ENCODE measurements around the gene KCNC1. TPM values are rescaled to one million over a fixed set of nuclear protein-coding genes. Genes with fewer than 3 reads are reported as not detected.

The KCNC1 gene
- total RNA-seq, 1 donor from 2014 or later, result not detected

GRCh38 chr11:17734986-17735817, 621 bp downstream of the KCNC1 start:
- DNase-seq (ENCODE audit: low spot score), result peak; percentile 31
- no peaks in the 10 kb centered on the region for H3K36me3 Mint-ChIP-seq (ENCODE audit: low read depth)
- intact Hi-C loops (cut with micrococcal nuclease), result loop anchor here (10.0 kb wide), 1 partner anchor 370 kb away; the partner anchor contains the start of gene SAAL1
- H3K4me3 Mint-ChIP-seq (ENCODE audit: low read depth), result no peak overlapping the region
- H3K27ac Mint-ChIP-seq, result no peak overlapping the region
- H3K27me3 Mint-ChIP-seq (ENCODE audit: low read depth), result peaks cover 51% of the 10 kb centered on the region
- H3K9me3 Mint-ChIP-seq, result no peaks in the 10 kb centered on the region
- no peaks in the 10 kb centered on the region for H3K4me1 Mint-ChIP-seq (ENCODE audit: low read depth)

GRCh38 chr11:17735818-17736578, 1.4 kb downstream of the KCNC1 start:
- Mint-ChIP-seq H3K27me3 (ENCODE audit: low read depth) (peaks cover 49% of the 10 kb centered on the region), H3K27ac (no peak overlapping the region), H3K9me3 (no peaks in the 10 kb centered on the region), H3K4me1 (ENCODE audit: low read depth) (no peaks in the 10 kb centered on the region), H3K36me3 (ENCODE audit: low read depth) (no peaks in the 10 kb centered on the region), H3K4me3 (ENCODE audit: low read depth) (no peak overlapping the region)
- intact Hi-C loops (cut with micrococcal nuclease), result loop anchor here (10.0 kb wide), 1 partner anchor 369 kb away; the partner anchor contains the start of gene SAAL1
- DNase-seq (ENCODE audit: low spot score), result no peak

- Mint-ChIP-seq H3K4me1 (ENCODE audit: low read depth) (no peaks in the 10 kb centered on the region), H3K9me3 (no peaks in the 10 kb centered on the region), H3K27ac (no peak overlapping the region), H3K27me3 (ENCODE audit: low read depth) (peaks cover 45% of the 10 kb centered on the region), H3K4me3 (ENCODE audit: low read depth) (no peak overlapping the region), H3K36me3 (ENCODE audit: low read depth) (no peaks in the 10 kb centered on the region)
- no peak for DNase-seq (ENCODE audit: low spot score)
- intact Hi-C loops (cut with micrococcal nuclease), result loop anchor here (10.0 kb wide), 1 partner anchor 368 kb away; the partner anchor contains the start of gene SAAL1
Measured at GRCh38 chr11:17736579-17736893, 2.0 kb downstream of the KCNC1 start.

GRCh38 chr11:17736930-17737817, 2.6 kb downstream of the KCNC1 start:
- intact Hi-C loops (cut with micrococcal nuclease), result loop anchor here (10.0 kb wide), 1 partner anchor 368 kb away; the partner anchor contains the start of gene SAAL1
- DNase-seq (ENCODE audit: low spot score), result no peak

GRCh38 chr11:17738151-17738973, 3.8 kb downstream of the KCNC1 start:
- H3K4me1 Mint-ChIP-seq (ENCODE audit: low read depth), result no peaks in the 10 kb centered on the region
- no peak overlapping the region for H3K4me3 Mint-ChIP-seq (ENCODE audit: low read depth)
- H3K27ac Mint-ChIP-seq, result no peak overlapping the region
- no peaks in the 10 kb centered on the region for H3K36me3 Mint-ChIP-seq (ENCODE audit: low read depth)
- no peaks in the 10 kb centered on the region for H3K9me3 Mint-ChIP-seq
- DNase-seq (ENCODE audit: low spot score), result no peak
- intact Hi-C loops (cut with micrococcal nuclease), result loop anchor here (10.0 kb wide), 1 partner anchor 366 kb away; the partner anchor contains the start of gene SAAL1
- H3K27me3 Mint-ChIP-seq (ENCODE audit: low read depth), result peaks cover 27% of the 10 kb centered on the region

More at GRCh38 chr11:17736930-17737817, 2.6 kb downstream of the KCNC1 start:
- H3K9me3 Mint-ChIP-seq, result no peaks in the 10 kb centered on the region
- no peaks in the 10 kb centered on the region for H3K4me1 Mint-ChIP-seq (ENCODE audit: low read depth)
- H3K4me3 Mint-ChIP-seq (ENCODE audit: low read depth), result no peak overlapping the region
- no peaks in the 10 kb centered on the region for H3K36me3 Mint-ChIP-seq (ENCODE audit: low read depth)
- H3K27me3 Mint-ChIP-seq (ENCODE audit: low read depth), result peaks cover 39% of the 10 kb centered on the region
- no peak overlapping the region for H3K27ac Mint-ChIP-seq

- Mint-ChIP-seq H3K27ac (no peak overlapping the region), H3K4me3 (ENCODE audit: low read depth) (no peak overlapping the region), H3K36me3 (ENCODE audit: low read depth) (no peaks in the 10 kb centered on the region), H3K9me3 (no peaks in the 10 kb centered on the region), H3K27me3 (ENCODE audit: low read depth) (peaks cover 18% of the 10 kb centered on the region), H3K4me1 (ENCODE audit: low read depth) (no peaks in the 10 kb centered on the region)
- DNase-seq (ENCODE audit: low spot score), result no peak
- intact Hi-C loops (cut with micrococcal nuclease), result loop anchor here (10.0 kb wide), 1 partner anchor 365 kb away; the partner anchor contains the start of gene SAAL1
Measured at GRCh38 chr11:17739945-17740338, 5.4 kb downstream of the KCNC1 start.

- Mint-ChIP-seq H3K27me3 (ENCODE audit: low read depth) (peaks cover 18% of the 10 kb centered on the region), H3K36me3 (ENCODE audit: low read depth) (no peaks in the 10 kb centered on the region), H3K4me1 (ENCODE audit: low read depth) (no peaks in the 10 kb centered on the region), H3K27ac (no peak overlapping the region), H3K4me3 (ENCODE audit: low read depth) (no peak overlapping the region), H3K9me3 (no peaks in the 10 kb centered on the region)
- DNase-seq (ENCODE audit: low spot score), result no peak
- intact Hi-C loops (cut with micrococcal nuclease), result no loop called here
Measured at GRCh38 chr11:17740649-17741235, 6.2 kb downstream of the KCNC1 start.

GRCh38 chr11:17741487-17741886, 6.9 kb downstream of the KCNC1 start:
- no peak for DNase-seq (ENCODE audit: low spot score)
- Mint-ChIP-seq H3K36me3 (ENCODE audit: low read depth) (no peaks in the 10 kb centered on the region), H3K9me3 (no peaks in the 10 kb centered on the region), H3K27ac (no peak overlapping the region), H3K27me3 (ENCODE audit: low read depth) (peaks cover 13% of the 10 kb centered on the region), H3K4me3 (ENCODE audit: low read depth) (no peak overlapping the region), H3K4me1 (ENCODE audit: low read depth) (no peaks in the 10 kb centered on the region)
- intact Hi-C loops (cut with micrococcal nuclease), result no loop called here

- Mint-ChIP-seq H3K4me1 (ENCODE audit: low read depth) (no peaks in the 10 kb centered on the region), H3K27ac (no peak overlapping the region), H3K4me3 (ENCODE audit: low read depth) (no peak overlapping the region), H3K36me3 (ENCODE audit: low read depth) (no peaks in the 10 kb centered on the region), H3K9me3 (no peaks in the 10 kb centered on the region), H3K27me3 (ENCODE audit: low read depth) (peaks cover 8% of the 10 kb centered on the region)
- DNase-seq (ENCODE audit: low spot score), result no peak
- intact Hi-C loops (cut with micrococcal nuclease), result no loop called here
Measured at GRCh38 chr11:17742019-17742418, 7.4 kb downstream of the KCNC1 start.

GRCh38 chr11:17743026-17743807, 8.6 kb downstream of the KCNC1 start:
- H3K4me1 Mint-ChIP-seq (ENCODE audit: low read depth), result no peaks in the 10 kb centered on the region
- no peak overlapping the region for H3K4me3 Mint-ChIP-seq (ENCODE audit: low read depth)
- no peak overlapping the region for H3K27ac Mint-ChIP-seq
- DNase-seq (ENCODE audit: low spot score), result no peak
- H3K9me3 Mint-ChIP-seq, result no peaks in the 10 kb centered on the region
- H3K27me3 Mint-ChIP-seq (ENCODE audit: low read depth), result peaks cover 3% of the 10 kb centered on the region
- no peaks in the 10 kb centered on the region for H3K36me3 Mint-ChIP-seq (ENCODE audit: low read depth)
- intact Hi-C loops (cut with micrococcal nuclease), result no loop called here

- H3K4me1 Mint-ChIP-seq (ENCODE audit: low read depth), result no peaks in the 10 kb centered on the region
Measured at GRCh38 chr11:17743808-17744119, 9.2 kb downstream of the KCNC1 start.

More at GRCh38 chr11:17743808-17744119, 9.2 kb downstream of the KCNC1 start:
- intact Hi-C loops (cut with micrococcal nuclease), result no loop called here
- H3K36me3 Mint-ChIP-seq (ENCODE audit: low read depth), result no peaks in the 10 kb centered on the region
- no peaks in the 10 kb centered on the region for H3K9me3 Mint-ChIP-seq
- no peak overlapping the region for H3K4me3 Mint-ChIP-seq (ENCODE audit: low read depth)
- H3K27ac Mint-ChIP-seq, result no peak overlapping the region
- no peak for DNase-seq (ENCODE audit: low spot score)
- no peaks in the 10 kb centered on the region for H3K27me3 Mint-ChIP-seq (ENCODE audit: low read depth)

Measured in activated T-helper 2 cell treated with anti-CD3 and anti-CD28 coated beads, Interferon-gamma antibody, Interleukin-2, Interleukin-4, amounts not matched to agents 10 μg/mL and 5 μg/mL and 100 μg/mL, durations not matched to agents 14 hours and 24 hours and 36 hours (primary cell).